HL-60/S4 (cell line): ENCODE data around the gene RAC3.

Source experiments
- in situ Hi-C: fragments of 300-500 bp; cut with MboI; formaldehyde crosslinking; loops from 2 replicates; pipeline ENCODE4 v1.14.3; 2022; ENCODE audit warnings: low sequenced_read_pairs

Gene RAC3

DNA sequence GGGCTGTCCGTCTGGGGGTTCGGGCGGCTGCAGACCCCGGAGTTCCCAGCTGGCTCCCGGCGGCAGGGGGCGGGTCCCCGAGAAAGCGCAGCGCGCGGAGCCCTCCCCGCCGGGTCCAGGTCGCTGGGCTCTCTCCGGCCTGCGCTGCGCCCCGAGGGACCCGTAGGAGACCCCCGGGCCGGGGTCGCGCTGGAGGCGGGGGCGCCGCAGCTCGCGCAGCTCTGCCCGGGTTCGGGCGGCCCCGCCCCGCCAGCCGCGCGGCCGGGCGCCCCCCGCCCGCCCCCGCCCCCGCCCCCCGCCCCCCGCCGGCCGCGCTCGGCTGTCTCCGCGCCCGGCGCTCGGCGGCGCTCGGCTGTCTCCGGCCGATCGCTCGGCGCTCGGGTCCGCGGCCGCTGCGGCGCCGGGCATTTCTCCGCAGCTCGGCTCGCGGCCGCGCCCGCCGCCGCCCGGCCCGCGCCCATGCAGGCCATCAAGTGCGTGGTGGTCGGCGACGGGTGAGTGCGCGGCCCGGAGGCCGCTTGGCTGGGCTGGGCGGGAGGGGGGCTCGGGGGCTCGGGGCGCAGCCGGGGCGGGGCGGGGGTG lies at the start of gene RAC3:
TSS of gene RAC3 (plus strand) at position 376 of the 582 bp plus-strand sequence. CDS start at position 460, 84 bp downstream.
- in situ Hi-C loops = loop anchor here (10.0 kb wide), 1 partner anchor 123 kb away; no protein-coding TSS in a partner anchor

DNA sequence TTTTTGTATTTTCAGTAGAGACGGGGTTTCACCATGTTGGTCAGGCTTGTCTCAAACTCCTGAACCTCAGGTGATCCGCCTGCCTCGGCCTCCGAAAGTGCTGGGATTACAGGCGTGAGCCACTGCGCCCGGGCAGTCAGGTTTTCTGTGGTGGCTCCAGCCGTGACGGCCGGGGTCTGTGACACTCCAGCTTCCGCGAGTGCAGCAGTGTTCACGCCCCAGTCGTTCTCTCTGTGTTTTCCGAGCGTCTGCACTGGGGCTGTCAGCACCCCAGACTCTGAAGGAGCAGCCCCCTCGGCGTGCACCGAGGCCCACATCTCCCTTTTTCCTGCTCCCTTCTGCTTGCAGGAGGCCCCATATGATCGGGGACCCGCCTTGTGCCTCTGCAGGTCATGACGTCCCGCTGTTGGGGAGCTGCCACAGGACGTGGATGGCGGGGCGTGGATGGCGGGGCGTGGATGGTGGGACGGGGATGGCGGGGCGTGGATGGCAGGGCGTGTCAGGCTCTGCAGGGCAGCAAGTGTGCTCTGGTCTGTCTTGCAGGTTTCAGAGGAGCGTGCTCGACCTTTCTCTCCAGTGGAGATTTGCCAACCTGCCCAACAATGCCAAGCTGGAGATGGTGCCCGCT lies 48.4 kb upstream of the RAC3 start:
- in situ Hi-C loops = no loop called here

DNA sequence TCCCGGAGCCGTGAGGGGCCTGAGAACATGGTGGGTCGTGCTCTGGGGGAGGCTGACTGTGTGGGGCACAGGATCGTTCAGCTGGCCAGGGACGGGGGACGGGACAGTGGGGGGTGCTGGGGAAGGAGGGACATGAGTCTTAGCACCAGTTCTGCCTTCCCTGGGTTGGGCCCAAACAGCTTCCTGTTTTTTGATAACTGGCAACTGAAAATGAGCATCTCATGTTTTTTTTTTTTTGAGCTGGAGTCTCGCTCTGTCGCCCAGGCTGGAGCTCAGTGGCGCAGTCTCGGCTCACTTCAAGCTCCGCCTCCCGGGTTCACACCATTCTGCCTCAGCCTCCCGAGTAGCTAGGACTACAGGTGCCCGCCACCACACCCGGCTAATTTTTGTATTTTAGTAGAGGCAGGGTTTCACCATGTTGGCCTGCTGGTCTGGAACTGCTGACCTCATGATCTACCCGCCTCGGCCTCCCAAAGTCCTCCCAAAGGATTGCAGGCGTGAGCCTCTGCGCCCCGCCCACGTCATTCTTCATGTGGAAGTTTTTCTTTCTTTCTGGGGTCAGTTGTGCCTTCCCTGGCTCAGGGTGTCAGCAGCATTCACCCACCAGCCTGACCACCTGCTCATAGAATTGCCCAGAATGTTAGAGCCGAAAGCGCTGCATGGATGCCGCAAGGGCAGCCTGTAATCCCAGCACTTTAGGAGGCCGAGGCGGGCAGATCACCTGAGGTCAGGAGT lies 47.7 kb upstream of the RAC3 start:
- in situ Hi-C loops = no loop called here

- in situ Hi-C loops = no loop called here
Observed at GRCh38 chr17:81984773-81985410, 46.6 kb upstream of the RAC3 start.

GRCh38 chr17:81986606-81987005 lies 44.9 kb upstream of the RAC3 start:
- in situ Hi-C loops = no loop called here

- in situ Hi-C loops = no loop called here
Observed at GRCh38 chr17:81987161-81987770, 44.2 kb upstream of the RAC3 start.

DNA sequence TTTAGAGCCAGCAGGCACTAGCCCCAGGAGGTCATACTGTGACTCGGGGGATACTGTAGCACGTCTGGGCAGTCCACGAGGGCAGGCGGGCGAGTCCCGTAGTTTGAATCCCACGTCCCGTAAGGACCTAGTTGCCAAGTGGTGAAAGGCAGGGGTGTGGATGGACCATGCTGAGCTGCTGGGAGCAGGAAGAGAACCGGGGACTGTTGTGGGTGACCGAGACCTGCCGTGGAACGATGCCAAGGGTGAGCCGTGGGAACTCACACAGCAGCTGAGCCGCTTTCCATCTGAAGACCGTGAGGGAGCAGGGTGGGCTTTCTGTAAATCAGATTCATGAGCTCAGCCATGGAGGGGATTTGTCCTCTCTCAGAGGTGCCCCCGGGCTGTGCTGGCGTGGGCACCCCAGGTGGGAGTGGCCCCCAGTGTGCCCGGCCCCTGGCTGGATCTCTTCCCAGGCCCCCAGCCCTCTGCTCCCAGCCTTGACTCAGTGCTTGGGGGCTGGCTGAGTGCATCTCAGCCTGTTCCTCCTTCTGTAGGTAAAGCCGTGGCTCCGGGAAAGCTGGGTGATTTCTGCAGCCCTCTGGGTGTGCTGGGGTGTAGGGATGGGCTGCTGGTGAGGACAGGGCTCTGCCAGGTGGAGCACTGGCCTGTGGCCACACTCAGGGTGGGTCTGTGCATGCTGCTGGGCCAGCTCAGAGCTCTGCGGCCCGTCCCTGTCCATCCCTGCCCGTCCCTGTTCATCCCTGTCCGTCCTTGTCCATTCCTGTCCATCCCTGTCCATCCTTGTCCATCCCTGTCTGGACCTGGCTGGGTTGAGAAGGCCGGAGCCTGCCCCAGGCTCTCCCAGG lies 40.4 kb upstream of the RAC3 start:
- in situ Hi-C loops = no loop called here

- in situ Hi-C loops = no loop called here
Observed at GRCh38 chr17:81991684-81992305, 39.7 kb upstream of the RAC3 start.

DNA sequence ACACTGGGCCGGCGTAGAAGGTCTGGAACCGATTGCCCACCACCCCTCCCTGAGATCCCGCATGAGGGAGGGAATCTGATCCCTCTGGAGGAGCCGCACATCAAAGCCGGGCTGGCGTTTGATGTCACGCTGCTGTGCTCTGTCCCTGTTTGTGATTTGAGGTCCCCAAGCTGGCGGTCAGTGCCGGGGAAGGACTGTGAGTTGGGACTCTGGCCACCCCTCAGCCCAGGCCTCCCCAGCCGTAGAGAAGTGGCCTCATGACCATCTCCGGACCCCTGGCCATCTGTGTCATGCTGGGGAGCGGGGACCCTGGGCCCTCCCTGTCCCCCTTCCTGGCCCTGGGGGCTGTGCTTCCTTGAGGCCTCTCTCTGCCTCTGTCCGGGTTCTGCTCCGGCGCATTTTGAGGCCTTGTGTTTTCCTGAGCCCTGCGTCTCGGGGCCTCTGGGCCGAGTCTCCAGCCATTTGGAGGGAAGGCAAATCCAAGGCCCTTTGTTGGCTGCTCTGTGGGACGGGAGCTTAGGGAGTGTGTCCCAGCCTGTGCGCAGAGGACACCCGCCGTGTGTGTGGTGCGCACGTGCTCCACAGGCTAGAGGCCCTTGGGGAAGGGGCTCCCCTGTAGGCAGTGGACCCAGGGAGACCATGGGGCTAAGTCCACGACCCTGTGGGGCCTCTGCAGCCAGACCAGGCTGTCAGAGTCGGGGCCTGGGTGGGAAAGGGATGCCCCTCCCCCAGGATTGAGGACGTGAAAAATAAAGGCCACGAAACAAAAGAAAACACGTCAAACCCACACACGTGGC lies 39.0 kb upstream of the RAC3 start:
- in situ Hi-C loops = no loop called here

DNA sequence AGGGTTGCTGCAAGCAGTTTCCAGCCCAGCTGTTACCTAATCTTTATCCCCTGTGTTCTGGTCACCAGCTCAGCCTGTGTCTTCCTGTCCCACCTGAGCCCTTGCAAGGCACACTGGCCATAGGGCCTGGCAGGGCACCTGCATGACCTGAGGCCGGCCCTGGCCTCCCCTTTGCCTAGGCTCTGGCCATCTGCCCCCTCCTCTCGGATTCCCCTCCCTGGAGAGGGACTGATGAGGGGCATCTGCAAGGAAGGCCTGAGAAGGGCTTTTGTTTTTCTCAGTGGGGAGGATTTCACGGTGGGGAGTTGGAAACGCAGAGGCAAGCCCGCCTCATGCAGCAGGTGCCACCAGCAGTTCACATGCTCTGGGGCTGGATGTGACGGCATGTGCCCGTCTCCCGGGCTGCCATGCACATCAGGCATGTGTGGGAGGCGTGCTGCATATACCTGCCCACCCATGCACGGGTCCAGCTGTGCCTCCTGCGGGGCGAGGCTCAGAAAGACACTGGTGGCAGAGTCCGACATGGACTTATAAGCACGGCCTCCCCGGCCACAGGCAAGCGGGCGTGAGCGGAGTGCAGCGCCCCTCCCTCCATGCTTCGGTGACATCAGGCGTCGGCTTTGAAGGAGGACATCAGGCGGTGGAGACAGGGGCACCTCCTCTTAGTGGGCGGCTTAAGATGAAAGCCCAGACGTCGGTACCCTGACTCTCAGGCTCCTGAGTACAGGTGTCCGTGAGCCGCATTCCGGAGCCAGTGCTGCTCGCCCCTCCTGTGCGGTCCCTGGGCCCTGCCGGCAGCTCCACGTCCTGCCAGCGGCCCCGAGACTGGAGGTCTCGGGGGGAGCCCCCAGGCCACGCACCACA lies 37.5 kb upstream of the RAC3 start:
- in situ Hi-C loops = no loop called here

- in situ Hi-C loops = no loop called here
Observed at GRCh38 chr17:81994593-81995462, 36.6 kb upstream of the RAC3 start.

- in situ Hi-C loops = no loop called here
Observed at GRCh38 chr17:81995463-81996231, 35.8 kb upstream of the RAC3 start.

GRCh38 chr17:81996232-81996756 lies 35.2 kb upstream of the RAC3 start:
- in situ Hi-C loops = no loop called here

DNA sequence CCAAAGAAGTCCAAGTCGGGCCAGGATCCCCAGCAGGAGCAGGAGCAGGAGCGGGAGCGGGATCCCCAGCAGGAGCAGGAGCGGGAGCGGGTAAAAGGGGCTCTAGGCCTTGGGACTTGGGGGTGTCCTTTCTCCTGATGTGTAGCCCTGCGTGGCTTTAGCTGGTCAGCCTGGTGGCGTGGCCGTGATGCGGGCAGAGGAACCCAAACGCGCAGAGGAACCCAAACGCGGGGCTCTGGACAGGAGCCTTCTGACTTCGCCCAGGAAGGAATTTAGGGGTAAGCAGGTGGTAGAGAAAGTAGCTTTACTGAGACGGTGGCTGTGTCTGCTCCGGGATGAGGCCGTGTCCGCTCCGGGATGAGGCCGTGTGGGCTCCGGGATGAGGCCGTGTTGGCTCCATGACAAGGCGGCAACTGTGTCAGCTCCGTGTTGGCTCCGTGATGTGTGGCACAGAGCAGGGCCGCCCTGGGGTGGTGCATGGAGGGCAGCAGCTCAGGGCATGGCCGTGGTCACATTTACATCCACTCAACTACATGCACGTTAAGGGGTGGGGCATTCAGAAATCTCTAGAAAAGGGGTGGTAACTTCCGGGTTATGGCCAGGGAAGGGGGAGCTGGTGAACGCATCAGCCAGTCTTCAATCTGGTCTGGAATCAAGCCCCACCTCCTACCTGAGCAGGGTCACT lies 34.6 kb upstream of the RAC3 start:
- in situ Hi-C loops = no loop called here

DNA sequence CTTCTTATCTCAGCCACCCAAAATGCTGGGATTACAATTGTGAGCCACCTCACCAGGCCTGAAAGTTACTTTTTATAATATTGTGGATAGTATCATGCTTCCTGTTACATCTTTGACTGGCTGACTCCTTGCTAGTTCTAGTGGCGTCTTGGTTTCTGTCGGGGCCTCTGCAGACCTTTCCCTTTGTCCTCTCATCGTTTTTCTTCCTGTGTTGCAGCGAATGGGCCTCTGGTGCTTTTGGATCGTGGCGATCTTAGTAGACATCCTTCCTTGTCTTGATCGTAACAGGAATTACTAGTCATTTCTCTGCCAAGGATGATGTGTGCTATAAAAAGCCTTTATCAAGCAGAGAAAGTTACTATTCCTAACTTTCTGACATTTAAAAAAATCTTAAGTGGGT lies 33.3 kb upstream of the RAC3 start:
- in situ Hi-C loops = no loop called here
